HG03097 (cell line): ENCODE data around the gene SOX4.

Source experiments
- ATAC-seq: cut with Tn5 transposase; IDR thresholded peaks from one replicate; pipeline ENCODE4 v1.9.1; 2021; ENCODE audit not compliant: unreplicated experiment, low FRiP score

Gene SOX4

DNA sequence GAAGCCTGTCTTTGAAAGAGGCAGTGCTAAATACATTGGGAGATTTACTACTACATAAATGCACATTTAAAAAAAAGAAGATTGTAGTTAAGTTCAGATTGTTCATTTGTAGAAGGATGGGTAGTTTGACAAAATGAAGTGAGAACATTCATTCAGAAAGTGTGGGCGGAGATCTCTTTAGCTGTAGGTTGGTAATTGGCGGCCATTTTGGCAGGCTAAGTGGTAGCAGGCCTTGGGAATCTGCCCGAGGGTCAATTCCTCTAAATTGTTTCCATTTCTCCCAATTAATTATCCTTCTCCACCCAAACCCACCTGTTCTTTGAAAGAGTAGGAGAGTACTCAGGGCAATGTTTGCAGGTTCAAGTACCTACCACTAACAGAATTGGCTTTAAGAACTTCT lies 17.9 kb downstream of the SOX4 start:
- ATAC-seq: no peak

DNA sequence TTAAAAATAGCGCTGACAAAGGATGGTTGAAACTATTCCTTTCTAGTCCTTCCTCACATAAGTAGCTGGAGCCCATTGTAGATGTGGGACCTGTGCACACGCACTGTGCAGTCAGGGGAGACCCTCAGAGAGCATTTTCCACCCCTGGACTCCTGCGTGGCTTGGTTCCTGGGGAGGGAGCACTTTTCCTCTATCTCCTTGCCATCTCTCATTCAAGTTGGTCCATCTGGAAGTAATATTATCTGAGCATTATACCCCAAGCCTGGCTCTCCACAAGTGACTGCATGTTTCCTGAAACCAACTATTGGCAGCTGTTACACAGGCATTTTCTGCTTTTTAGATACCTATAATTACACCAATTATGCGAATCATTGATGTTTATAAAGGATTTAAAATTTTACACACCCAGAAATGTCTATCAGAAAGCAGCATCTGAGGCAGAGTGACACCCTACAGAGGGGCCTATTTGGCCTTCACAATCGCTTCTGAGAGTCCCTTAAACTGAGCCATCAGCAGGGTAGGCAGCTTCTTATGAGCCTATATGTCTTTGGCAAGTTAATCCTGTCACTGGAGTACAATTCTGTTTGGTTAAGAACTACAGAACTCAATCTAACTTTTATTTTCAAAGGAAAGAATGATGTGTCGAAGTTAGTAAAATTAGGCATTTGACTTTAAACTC lies 18.7 kb downstream of the SOX4 start:
- no peak for ATAC-seq

DNA sequence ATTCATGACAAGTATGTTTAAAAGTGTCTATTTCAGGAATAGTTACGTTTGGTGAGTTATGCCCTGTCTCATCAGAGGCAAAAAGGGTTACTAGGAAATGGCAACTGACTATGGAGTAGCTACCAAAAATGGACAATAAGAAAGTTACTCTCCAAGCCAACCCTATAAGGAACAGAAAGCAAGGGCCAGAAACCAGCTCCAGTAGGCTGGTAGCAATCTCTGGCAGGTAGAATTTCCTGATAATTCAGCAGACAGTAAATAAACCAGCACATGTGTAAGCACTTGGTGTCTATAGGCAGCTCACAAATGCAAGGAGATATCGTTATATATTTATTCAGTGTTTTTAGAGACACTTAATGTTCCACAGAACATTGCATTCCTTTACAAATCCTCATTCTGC lies 20.3 kb downstream of the SOX4 start:
- no peak for ATAC-seq

DNA sequence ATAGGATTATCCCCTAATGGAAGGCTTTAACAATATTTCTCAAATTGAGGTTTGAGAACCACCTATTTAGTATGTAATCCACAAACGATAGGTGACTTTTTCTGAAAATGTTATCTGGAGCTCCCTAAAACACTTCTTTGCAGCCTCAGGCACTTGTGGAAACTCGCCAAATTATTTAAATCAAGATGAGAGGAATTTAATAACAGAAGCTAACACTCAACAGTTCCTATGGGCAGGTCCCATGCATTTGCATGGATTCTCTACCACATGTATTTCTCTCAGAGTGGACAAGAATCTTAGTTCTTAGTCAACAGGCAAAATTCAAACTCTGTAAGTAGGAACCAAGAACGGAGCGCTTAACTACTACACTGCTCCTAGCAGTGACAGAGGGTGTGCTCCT lies 20.7 kb downstream of the SOX4 start:
- ATAC-seq: no peak

DNA sequence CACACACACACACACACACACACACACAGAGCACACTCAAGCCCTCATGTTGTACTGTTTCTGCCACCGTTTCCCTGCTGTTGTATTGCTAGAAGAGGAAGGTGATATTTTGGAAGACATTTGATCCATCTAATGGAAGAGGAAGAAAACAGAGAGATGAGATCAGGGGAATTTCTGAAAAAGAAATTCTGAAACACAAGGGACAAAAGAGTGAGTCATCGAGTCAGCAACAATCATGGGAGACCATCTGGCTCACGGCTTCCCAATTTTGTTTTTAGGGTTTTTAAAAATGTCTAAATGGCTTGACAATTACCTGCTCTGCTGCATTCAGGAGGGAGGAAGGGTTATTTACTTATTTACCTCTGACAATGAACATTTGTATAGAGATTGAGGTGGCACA lies 22.0 kb downstream of the SOX4 start:
- ATAC-seq: no peak

DNA sequence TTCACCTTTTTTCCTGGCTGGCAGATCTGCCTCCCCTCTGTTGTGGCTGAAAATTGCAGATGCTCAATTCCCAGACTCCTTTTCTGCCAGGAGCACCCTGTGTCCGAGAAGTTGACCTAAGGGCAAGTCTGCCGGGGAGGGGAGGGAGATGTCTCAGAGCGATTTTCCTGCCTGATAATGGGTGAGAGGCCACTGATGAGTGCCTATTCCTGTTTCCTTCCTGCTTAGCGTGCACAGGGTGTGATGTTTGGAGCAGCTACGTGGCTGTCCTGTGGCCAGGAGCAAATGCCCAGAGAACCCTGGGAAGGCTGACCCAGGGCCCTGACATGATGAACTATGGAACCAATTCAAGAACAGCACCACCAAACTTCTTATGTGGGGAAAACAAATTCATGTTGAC lies 22.5 kb downstream of the SOX4 start:
- ATAC-seq: no peak

DNA sequence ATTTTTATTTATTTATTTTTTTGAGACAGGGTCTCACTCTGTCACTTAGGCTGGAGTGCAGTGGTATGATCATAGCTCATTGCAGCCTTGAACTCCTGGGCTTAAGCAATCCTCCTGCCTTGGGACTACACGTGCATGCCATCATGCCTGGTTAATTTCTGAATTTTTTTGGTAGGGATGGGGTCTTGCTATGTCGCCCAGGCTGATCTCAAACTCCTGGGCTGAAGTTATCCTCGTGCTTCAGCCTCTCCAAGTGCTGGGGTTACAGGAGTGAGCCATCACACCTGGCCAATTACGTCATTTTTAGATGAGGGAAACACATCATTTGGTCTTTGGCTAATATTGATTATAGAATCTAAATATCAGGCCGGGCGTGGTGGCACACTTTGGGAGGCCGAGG lies 32.1 kb downstream of the SOX4 start:
- no peak for ATAC-seq

DNA sequence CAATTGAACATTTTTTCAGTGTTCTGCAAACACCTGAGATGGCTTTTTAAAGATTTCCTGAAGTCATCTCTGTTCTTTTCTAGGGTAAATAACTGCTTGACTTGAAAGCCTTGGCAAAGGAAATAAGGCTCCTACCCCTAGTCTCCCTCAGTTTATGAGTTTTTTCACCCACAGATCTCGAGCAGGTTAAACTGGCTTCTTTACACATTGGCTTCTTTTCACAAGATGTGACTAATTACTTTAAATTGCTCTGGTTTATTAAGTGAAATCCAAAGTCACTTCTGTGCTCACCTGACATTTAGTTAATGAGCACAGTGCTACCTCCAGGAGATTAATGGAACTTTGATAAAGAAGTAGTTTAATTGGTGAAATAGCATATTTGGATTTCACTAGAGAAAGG lies 33.2 kb downstream of the SOX4 start:
- ATAC-seq: no peak

DNA sequence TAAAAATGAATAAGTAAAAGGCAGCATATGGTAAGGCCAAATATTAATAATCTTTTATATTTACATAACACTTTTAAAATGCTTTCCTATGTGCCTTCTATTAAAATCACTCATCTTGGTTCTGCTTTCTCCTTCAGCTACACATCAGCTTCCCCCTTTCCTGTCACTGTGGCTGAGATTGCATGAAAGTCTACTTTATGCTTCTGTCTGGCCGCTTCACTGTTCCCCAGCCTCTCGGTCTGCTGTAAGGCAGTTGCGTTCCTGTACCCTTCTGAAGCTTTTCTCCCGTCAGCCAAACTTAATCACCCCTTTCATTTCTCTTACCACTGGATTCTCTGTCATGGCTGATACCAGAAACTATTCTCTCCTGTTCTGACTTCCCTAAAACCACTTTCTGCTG lies 34.6 kb downstream of the SOX4 start:
- no peak for ATAC-seq

DNA sequence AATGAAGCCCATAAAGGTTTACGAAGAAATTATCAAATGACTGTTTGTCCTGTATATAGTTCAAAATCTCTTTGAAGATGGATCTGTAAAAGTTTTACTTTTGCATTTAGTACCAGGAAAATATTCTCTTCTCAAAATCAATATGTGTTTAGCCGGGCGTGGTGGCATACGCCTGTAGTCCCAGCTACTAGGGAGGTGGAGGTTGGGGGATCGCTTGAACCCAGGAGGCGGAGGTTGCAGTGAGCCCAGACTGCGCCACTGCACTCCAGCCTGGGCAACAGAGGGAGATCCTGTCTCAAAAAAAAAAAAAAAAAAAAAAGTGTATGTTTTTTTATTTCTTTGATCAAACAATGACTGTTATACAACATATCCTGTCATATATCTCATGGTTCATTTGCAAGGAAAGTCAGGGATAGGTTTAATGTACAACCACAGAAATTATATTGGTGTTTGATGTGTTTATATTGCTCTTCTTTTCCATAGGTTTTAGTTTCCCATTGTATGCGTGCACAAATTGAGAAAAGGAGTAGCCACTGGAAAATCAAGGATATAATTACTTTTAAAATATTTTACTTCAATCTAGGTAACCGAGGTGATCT lies 40.1 kb downstream of the SOX4 start:
- no peak for ATAC-seq

DNA sequence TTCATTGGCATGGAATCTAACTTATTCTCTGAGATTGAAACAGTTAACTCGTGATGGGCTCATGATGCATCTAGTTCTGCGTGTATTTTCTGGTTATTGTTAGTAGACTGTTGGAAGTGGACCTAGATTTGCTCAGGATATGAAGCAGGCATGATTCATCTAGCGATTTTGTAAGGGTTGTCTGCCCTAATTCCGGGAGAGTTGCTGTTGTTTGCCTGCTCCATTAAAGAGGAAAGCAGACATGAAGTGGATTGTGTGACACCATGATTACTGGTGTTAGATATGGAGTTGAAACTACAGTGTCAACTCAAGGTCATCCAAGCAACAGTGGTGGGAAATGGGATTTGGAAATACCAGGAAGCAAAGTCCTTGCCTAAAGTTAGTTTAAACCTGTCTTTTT lies 41.0 kb downstream of the SOX4 start:
- no peak for ATAC-seq

DNA sequence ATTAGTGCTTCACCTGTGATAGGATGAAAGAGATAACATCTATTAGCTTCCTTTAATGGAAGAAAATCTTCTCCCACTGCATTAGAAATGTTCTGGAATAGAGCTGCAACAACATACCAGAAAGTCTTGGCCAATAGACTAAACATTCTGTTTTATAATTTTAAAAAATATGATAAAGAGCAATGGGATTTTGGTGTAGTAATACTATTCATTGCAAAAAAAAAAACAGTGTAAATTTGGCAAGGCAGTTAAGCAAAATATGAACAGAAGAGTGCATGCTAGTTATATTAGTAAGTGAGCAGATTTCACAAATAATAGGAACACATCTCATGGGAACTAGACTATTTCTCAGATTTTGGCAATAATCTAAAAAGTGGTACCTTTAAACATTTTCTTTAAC lies 43.3 kb downstream of the SOX4 start:
- ATAC-seq: no peak

DNA sequence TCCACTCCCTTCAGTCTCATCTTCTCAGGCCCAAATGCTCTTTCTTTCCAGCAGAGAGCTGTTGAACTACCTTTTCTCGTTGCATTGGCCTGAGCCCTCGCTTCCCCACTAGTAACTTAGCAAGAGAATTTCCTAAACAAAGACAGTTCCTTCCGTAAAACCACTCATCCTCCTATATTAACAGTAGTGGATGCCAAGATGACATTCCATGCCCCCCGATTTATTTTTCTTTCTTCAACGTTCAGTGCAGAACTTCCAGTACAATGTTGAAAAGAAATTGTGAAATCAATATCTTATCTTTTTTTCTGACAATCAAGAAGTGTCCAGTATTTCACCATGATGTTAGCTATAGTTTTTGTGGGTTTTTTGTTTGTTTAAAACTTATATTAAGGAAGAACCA lies 45.8 kb downstream of the SOX4 start:
- no peak for ATAC-seq
